ENCODE results near the gene KCNH5.

Gene KCNH5

DNA sequence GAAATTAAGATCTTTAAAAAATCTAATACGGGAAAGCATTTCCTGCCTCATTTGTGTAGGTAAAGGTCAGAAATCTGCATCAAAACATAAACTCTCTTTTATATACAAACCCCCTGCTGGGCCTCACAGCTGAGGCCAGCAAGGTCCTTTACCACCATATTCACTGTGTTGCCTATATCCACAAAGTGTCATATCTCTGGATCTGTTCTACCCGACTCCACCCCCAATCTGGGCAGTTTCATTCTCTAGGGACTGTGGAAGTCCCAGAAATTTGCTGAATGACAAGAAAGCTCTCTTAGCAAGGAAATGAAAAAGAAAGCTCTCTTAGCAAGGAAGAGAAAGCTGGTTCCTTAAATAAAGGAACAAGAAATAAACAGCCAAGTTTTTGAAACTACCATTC lies 301.7 kb downstream of the KCNH5 start:
- no peak for DNase-seq (ENCODE audit: low read depth, low spot score)

DNA sequence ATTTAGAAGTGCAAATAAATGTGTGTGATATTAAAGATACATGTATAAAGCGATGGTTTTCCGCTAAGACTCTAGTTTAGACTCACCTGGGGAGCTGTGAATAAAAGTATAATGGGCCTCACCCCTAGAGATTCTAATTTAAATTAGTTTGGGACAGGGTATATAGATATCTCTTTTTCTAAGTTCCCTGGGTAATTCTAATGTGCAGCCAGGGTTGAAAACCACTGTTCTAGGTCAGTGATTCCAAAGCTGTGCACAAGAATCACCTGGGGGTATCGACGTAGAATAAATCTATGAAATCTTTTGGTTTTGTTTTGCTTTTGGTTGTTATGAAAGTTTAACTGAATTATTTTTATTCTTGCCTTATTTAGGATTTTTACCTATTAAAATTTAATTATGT lies 302.1 kb downstream of the KCNH5 start:
- no peak for DNase-seq (ENCODE audit: low read depth, low spot score)

DNA sequence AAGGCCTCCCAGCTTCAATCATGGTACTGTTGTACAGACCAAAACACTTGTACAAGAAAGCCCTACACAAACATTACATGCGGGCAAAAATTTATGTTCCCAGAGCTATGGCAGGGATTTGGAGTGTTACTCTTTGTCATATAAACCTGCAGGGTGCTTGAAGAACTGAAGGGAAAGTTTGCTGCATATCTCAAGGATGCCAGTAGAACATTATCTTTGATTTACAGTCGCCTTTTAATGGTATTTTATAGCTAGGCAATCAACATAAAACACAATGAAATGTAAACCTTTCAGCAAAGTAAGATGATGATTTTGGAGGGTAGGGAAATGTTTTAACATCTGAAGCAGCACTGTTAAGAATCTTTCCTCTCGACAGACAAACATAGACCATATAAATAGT lies 305.6 kb downstream of the KCNH5 start:
- DNase-seq (ENCODE audit: low read depth, low spot score): no peak

DNA sequence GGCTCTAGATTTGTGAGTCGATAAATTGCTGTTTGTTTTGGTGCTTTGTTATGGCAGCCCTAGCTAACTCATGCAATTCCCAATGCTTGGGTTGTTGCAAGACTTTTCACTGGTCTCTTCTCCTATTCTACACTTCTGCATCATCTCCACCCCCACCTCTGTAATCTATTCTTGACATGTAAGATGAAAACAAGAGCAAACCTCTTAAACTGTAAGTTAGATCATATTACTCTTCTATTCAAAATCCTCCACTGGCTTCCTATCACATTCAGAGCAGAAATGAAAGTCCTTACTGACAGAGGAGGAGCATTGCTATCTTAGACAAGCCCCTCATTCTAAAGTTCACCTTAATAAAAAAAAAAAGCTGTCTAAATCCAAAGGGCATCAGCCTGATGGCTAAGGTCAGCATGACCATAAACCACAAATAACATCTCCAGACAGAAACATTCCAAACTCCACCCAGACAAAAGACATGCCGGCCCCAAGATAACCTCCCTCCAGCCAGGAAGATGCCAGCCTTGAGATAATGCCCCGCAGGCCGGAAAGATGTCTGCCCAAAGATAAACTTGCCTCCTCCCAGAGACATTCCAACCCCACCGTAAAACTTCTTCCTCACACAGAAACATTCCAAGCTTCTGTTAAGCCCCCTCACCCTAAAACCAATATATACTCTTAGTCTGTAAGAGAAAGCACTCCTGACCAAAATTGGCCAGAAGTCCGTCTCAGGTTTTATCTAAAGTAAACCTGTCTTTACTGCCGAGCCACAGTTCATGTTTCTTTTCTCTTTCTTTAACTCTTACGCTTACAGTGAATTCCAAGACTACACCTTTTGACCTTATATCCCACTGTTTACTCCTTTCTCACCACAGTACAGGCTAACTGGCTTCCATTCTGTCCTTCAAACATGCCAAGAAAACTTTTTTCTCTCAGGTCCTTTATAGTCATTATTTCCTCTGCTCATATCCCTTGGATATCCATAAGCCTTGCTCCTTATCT lies 308.9 kb downstream of the KCNH5 start:
- no peak for DNase-seq (ENCODE audit: low read depth, low spot score)

DNA sequence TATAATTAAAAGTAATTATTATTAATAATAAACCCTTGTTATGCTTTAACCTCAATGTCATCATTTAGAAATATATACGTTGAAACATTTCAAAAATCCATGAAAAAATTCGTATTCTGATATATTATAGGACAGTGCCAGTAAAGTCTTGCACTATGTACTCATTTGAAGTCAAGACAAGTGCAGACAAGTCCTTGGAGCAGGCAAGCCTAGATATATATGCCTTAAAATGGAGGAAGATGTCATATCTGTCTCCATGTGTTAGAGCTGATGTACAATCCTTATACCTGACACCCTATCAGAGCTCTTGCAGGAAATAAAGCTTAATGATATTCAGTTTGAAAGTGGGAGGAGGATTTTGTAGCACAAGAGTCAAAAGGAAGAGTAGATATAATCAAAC lies 310.4 kb downstream of the KCNH5 start:
- DNase-seq (ENCODE audit: low read depth, low spot score): no peak

DNA sequence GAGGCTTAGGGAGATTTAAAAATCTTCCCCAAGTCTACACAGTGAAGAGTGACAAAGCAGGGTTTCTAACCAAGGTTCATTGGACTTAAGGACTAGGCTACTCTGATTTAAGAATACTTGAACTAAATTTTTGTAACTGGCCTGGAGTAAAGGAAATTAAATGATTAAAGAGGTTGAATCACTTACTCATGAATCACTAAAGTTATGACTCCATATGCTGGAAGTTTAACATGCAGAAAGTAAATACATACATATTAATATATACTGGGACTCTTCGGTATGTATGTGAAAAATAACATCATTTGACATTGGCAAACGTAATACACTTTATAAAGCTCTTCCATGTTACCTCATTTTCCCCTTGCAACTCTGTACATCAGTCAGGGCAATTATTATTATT lies 322.9 kb downstream of the KCNH5 start:
- DNase-seq (ENCODE audit: low read depth, low spot score): no peak

DNA sequence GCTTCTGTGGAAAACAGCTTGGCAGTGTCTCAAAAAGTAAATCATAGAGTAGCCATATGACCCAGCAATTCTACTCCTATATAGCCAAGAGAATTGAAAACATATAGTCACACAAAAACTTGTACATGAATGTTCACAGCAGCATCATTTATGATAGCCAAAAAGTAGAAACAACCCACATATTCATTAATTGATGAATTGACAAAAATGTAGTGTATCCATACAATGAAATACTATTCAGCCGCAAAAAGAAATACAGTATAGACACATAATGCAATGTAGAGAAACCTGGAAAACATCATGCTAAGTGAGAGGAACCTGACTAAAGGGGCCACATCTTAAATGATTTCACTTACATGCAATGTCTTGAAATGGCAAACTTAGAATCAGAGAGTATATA lies 326.6 kb downstream of the KCNH5 start:
- DNase-seq (ENCODE audit: low read depth, low spot score): no peak

DNA sequence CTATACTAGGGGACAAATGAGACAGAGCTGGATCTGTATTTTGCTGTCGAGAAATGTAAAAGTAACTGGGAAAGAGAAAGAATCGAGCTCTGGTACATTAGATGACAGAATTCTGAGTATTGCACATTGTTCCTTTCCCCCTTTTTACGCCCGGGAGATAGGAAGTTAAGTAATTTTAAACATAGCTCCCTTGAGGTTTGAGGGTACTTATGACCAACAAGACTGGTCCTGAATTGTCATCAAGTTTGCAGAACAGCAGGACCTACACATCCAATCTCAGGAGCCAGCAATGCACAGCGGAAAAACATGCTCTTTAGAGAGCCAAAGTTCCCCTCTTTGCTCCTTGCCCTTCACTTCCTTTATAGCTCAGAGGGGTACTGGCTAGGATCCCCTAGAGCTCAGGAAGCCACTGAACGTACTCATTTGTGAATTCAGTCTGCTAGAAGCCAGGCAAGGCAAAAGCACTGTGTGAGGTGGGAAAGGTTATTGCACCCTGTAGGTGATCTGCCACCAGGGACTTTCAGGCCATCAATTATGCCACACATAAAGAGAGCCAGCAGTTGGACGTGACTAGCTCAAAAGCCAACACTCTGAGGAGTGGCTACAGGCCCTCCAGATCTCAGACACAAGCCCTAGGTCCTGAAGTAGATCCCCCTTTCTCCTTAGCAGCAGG lies 333.8 kb downstream of the KCNH5 start:
- DNase-seq (ENCODE audit: low read depth, low spot score): no peak

DNA sequence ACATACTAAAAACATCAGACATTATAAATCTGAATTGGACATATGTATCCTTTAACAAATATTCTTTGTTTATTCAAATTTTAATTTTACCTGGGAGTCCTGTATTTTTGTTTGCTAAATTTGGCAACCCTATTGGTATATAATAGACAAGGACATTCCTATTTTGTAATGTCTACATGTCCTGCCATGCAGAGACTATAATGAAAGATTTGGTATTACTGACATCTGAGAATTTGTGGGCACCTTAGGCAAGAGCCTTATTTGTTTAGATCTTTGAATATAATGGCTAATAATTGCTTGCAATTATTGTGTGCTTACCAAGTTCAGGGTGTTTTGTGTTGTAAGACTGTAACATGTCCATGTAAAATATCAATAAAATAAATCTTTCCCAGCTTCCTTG lies 334.4 kb downstream of the KCNH5 start:
- no peak for DNase-seq (ENCODE audit: low read depth, low spot score)

DNA sequence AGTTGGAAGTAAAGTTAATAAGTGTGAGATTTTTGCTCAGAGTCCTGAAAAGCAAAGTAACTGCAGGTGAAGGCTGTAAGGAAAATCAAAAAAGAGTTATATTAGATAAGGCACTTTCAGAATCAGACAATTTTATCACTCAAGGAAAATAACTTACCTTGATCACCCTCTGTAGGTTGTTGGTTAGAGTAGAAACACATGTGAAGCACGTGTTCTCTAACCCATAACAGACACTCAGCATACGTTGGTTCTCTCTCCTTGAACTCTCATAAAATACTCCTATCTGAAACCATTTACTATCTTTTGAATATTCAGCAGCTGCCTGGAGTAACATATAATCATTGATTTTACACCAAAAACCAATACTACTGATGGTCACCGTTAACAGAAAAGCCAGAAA lies 335.5 kb downstream of the KCNH5 start:
- DNase-seq (ENCODE audit: low read depth, low spot score): no peak

DNA sequence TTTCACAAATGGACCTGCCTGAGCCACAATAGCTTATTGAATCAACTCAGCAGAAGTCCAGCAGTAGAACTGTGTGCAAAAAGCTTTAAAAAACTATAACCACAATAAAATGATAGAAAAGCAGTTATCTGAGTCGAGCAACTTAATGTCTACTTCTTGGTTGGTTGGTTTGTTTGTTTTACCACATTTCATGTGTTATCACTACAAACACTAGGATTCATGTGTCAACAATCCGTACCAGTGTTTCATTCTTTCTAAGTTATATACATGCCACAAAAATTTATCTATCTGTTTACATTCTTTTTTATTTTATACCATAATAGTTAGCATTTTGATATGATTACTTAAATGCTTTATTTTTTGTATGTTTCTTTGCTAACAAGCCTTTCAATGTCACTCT lies 339.0 kb downstream of the KCNH5 start:
- no peak for DNase-seq (ENCODE audit: low read depth, low spot score)

DNA sequence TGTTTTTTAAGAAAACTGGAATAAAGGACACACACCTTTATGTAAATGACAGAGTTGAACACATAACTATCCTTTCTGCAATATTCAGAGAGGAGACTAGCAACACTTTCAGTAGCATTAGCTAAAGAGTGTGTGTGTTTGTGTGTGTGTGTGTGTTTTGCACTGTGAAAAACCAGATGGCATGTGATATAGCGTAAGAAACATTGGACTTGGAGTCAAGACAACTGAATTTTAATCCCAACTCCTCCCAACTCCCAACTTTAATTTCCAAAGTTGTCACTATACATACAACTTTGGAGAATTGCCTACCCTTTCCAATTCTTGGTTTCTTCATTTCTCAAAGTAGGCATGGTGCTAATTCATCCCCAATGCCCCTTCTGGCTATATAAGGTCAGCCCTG lies 347.8 kb downstream of the KCNH5 start:
- DNase-seq (ENCODE audit: low read depth, low spot score): no peak

DNA sequence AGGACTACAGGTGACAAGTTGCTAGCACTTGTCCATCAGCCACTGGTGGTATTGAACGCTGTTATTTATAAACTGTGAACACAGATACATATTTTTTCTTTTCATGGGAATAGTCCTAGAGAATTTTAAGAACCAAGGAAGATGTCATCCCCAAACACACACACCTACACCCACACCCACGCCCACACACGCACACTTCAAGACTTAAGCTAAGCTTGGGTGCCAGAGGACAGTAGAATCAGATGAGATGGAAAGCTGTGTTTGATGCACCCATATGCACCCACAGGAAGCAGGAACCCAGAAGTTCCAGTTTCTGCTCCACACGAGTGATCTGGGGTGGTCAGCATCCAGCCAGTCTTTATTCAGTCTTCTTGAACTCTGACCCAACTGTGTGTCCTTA lies 348.3 kb downstream of the KCNH5 start:
- DNase-seq (ENCODE audit: low read depth, low spot score): no peak

DNA sequence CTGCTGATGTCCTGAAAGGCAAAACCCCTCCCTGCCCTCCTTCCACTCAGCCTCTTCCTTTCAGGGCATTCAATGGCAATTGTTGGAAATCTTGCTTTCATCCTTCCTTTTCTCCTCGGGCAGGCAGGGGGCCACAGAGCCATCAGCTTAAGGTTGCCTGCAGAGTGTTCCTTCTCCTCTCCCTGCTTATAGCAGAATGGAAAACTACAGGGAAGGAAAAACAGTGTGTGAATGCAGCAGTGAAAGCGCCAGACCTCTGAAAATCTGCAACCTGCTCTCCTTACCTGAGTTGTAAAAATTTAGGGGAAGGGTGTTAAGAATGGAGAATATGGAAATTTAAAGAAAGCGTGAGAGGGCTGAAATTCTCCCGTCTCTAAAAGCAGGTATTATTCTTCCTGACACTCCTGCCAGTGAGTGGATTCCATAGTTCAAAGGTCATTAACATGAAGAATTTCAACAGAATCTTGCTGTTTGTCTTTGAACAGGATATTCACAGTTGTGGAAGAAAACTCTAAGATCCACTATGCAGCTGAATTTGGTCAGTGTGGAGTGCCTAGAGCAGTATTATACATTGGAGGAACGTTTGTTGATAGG lies 348.8 kb downstream of the KCNH5 start:
- no peak for DNase-seq (ENCODE audit: low read depth, low spot score)

DNA sequence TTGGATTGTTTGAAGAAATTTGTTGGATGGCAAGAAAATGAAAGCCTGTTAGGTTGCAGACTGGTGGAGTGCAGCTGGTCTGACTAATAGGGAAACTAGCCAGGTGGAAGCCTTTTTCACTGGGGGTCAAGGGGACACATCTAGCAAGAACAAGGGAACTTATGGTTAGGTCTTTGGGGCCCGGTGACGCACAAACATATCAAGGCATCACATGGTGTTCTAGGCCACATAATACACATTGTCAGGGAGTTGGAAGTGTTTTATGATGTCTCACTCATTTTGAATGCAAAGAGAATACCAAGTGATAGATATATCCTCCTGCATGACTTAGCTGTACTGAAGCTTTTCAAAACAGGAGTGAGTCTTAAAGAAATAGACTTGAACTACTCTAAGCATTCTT lies 351.2 kb downstream of the KCNH5 start:
- DNase-seq (ENCODE audit: low read depth, low spot score): peak; percentile 2

DNA sequence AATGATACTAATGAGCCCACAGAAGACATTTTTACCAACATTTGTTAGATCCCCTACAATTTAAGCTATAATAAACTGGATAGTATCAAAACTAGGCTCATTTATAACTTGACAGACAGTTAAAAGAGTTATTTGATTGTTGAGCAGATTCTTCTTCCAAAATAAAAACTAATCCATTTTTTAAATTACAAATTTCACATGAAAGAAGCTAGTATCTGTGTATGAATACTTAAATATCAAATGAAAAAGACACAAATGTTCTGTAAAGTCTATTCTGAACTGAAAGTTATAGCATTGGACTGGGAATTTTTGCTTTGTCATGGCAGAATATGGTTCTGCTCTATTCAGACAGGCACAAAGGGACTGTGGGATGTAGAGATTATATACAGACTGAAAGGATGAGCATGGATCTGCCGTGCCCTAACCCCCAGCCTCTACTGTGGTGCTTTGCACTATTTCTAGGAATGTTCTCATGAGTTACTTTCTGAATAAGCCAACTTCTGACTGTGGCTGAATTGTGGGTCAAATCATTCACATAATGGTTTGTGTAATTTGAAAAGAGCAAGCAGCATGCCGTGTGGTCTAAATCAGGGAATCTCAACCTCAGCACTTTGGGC lies 352.7 kb downstream of the KCNH5 start:
- DNase-seq (ENCODE audit: low read depth, low spot score): no peak

DNA sequence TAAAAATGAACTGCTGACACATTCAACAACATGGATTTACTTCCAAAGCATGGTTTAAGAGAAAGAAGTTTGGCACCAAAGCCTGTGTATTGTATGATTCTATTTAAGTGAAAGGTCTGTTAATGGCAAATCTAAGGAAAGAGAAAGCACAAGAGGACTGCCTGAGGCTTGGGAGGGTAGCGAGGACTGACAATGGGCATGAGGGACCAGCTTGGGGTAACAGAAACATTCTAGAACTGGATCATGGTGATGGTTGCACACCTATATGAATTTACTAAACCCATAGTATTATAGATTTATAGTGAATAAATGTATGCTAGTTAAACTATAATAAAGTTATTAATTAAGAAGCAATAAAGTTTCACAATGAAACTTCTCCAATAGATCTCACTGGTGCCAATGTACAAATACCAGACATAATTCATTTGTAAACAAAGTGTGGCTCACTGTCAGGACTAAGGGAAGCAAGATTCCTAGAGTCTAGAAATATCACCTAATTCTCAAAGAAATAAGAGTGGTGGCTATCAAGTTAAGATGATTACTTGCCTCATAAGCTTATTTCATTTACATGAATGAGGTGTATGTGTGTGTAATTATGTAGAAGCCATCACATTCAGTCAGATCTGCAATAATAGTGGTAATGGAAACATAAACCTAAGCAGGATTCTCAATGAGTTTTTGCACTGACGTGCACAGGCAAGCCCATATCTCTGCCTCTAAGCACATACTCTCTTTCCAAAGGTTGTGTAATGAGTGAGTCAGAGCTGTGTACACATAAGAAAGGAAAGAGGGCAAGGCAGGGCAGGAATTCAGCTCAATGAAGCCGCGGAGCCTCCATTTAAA lies 353.4 kb downstream of the KCNH5 start:
- no peak for DNase-seq (ENCODE audit: low read depth, low spot score)

DNA sequence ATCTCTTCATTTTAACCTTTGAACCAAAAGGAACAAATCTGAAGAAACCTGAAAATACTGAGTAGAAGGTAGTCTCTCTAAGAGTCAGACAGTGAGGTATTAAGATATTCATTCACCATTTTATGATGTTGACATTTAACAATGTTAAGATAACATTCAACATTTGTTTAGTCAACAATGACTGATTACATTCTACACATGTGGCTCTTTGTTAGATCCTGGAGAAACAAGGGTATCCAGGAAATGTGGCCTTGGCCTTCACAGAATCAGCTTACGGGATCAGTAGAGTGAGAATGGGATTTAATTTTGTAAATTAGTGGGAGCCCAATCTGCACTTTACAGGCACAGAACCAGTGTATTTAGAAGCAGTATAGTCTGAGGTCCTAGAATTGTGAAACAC lies 355.5 kb downstream of the KCNH5 start:
- DNase-seq (ENCODE audit: low read depth, low spot score): no peak

DNA sequence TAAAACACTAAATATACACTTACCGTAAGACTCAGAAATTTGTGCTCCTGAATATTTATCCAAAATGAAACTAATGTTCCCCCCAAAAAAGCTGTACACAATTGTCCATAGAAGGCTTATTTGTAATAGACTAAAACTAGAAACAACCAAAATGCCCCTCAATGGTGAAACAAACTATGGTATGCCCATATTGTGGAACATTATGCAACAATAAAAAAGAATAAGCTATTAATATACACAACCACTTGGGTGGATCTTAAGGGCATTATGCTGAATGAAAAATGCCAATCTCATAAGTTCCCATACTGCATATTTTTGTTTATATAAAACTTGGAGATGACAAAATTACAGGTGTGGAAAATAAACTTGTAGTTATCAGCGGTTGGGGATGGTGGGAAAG lies 357.4 kb downstream of the KCNH5 start:
- DNase-seq (ENCODE audit: low read depth, low spot score): no peak

DNA sequence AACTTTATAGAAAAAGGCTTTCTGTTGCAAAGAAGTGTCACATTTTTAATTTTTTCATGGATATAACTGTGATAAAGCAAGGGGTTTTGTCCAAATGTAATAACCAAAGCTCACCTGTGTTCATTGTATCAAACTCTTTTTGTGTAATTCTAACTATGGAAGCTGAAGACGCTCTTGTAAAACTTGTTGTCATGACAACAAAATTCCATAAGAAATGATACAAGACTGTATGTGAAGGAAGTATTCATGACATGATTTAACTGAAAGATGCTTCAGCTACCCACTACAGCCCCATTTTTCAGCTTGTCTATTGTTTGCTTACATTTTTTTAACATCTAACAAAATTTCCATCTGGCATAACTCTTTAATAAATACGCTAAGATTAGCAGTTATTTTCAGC lies 360.9 kb downstream of the KCNH5 start:
- DNase-seq (ENCODE audit: low read depth, low spot score): no peak

DNA sequence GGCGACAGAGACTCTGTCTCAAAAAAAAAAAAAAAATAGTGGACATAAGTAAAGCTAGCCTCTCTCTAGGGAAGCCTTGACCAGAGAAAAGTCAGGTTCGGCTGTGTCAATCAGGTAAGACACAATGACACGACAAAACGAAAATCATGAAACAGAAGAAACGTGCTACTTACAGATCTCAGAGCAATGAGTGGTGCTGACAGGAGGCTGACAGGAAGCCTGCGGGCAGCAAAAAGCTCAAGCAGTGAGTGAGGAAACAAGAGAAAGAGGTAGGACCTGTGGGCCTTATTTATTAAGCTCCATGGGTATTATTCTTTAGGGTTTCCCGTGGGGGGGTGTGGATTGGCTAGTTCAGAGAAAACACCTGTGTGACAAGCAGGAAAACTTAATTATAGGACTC lies 363.1 kb downstream of the KCNH5 start:
- no peak for DNase-seq (ENCODE audit: low read depth, low spot score)

Measured in brain pericyte (primary cell).